Measurements from ENCODE around the gene MAP4K2.

MAP4K2 gene

GRCh38 chr11:64843686-64844329 is 40.8 kb upstream of the MAP4K2 start:
- Histone ChIP-seq H3K36me3 (replicated peaks) (no peaks in the 10 kb centered on the region), H3K27me3 (replicated peaks) (no peaks in the 10 kb centered on the region), H3K27ac (no peak overlapping the region), H3K4me3 (ENCODE audit: low read depth, low read length) (peak overlapping the region; percentile 20)
- TF ChIP-seq CTCF (IDR thresholded peaks at IDR 0.05; ENCODE audit: low read depth, low read length, missing control alignments), result no peak
- in situ Hi-C loops (cut with HindIII; ENCODE audit: low pct_ligation_motif_present, low sequenced_read_pairs), result no loop called here
- no peak for DNase-seq

GRCh38 chr11:64842851-64843685 is 40.1 kb upstream of the MAP4K2 start:
- H3K27me3 ChIP-seq (replicated peaks), result no peaks in the 10 kb centered on the region
- no peaks in the 10 kb centered on the region for H3K36me3 ChIP-seq (replicated peaks)
- in situ Hi-C loops (cut with HindIII; ENCODE audit: low pct_ligation_motif_present, low sequenced_read_pairs), result no loop called here
- H3K4me3 ChIP-seq (ENCODE audit: low read depth, low read length), result no peak overlapping the region
- H3K27ac ChIP-seq, result no peak overlapping the region
- TF ChIP-seq CTCF (IDR thresholded peaks at IDR 0.05; ENCODE audit: low read depth, low read length, missing control alignments), result no peak
- no peak for DNase-seq

- DNase-seq, result no peak
- Histone ChIP-seq H3K4me3 (ENCODE audit: low read depth, low read length) (no peak overlapping the region), H3K27me3 (replicated peaks) (no peaks in the 10 kb centered on the region), H3K36me3 (replicated peaks) (no peaks in the 10 kb centered on the region), H3K27ac (no peak overlapping the region)
- in situ Hi-C loops (cut with HindIII; ENCODE audit: low pct_ligation_motif_present, low sequenced_read_pairs), result no loop called here
- no peak for TF ChIP-seq CTCF (IDR thresholded peaks at IDR 0.05; ENCODE audit: low read depth, low read length, missing control alignments)
These were observed 39.3 kb upstream of the MAP4K2 start for GRCh38 chr11:64842366-64842759.

GRCh38 chr11:64841592-64842365 is 38.8 kb upstream of the MAP4K2 start:
- TF ChIP-seq CTCF (IDR thresholded peaks at IDR 0.05; ENCODE audit: low read depth, low read length, missing control alignments), result no peak
- Histone ChIP-seq H3K27me3 (replicated peaks) (no peaks in the 10 kb centered on the region), H3K4me3 (ENCODE audit: low read depth, low read length) (no peak overlapping the region), H3K27ac (no peak overlapping the region), H3K36me3 (replicated peaks) (no peaks in the 10 kb centered on the region)
- no peak for DNase-seq
- in situ Hi-C loops (cut with HindIII; ENCODE audit: low pct_ligation_motif_present, low sequenced_read_pairs), result no loop called here

- TF ChIP-seq CTCF (IDR thresholded peaks at IDR 0.05; ENCODE audit: low read depth, low read length, missing control alignments), result no peak
- Histone ChIP-seq H3K27ac (no peak overlapping the region), H3K27me3 (replicated peaks) (no peaks in the 10 kb centered on the region), H3K4me3 (ENCODE audit: low read depth, low read length) (no peak overlapping the region), H3K36me3 (replicated peaks) (no peaks in the 10 kb centered on the region)
- no peak for DNase-seq
- in situ Hi-C loops (cut with HindIII; ENCODE audit: low pct_ligation_motif_present, low sequenced_read_pairs), result no loop called here
These were observed 37.1 kb upstream of the MAP4K2 start for GRCh38 chr11:64839887-64840782.
